Adrenal gland (tissue), 12 donors: ENCODE data around the gene NT5M. TPM values are rescaled to one million over a fixed set of nuclear protein-coding genes. Genes with fewer than 3 reads are reported as not detected.

ENCODE experiments used
- DNase-seq, 7 donors: peaks; one replicate each; pipeline ENCODE4 v3.0.0-alpha.2; 2019 to 2020
- H3K27ac ChIP-seq, 5 donors: fragments of 200-600 bp; sonication (generic) in 4 of 5; 1 replicate in 3 of 5; 2 replicates in 2 of 5; pipeline versions ENCODE4 v1.5.1 to v1.8.0; 2016 to 2020; ENCODE audit warnings: mild to moderate bottlenecking in 1 of 5
- H3K27me3 ChIP-seq: fragments of 200-600 bp; 2 replicates; pipeline ENCODE4 v1.8.0; 2021
- H3K36me3 ChIP-seq, 2 donors: fragments of 200-600 bp; replicated peaks in 1 of 2; 1 replicate in 1 of 2; 2 replicates in 1 of 2; pipeline versions ENCODE4 v1.5.1 to v1.8.0; 2018 to 2022
- H3K4me1 ChIP-seq, 2 donors: fragments of 200-600 bp; replicated peaks in 1 of 2; 1 replicate in 1 of 2; 2 replicates in 1 of 2; pipeline versions ENCODE4 v1.5.1 to v1.8.0; 2018 to 2021
- H3K4me3 ChIP-seq, 4 donors: fragments of 200-600 bp; sonication (generic) in 3 of 4; one replicate each; pipeline ENCODE4 v1.5.1; 2016 to 2018
- H3K9me3 ChIP-seq, 3 donors: fragments of 200-600 bp; sonication (generic) in 1 of 3; replicated peaks in 1 of 3; 1 replicate in 2 of 3; 2 replicates in 1 of 3; pipeline versions ENCODE4 v1.5.1 to v1.8.0; 2016 to 2021
- CTCF ChIP-seq, 6 experiments: fragments of 450-650 bp in 4 of 6; fragments of 200-600 bp in 2 of 6; sonication (generic) in 1 of 6; IDR thresholded peaks; 1 replicate in 5 of 6; 2 replicates in 1 of 6; pipeline versions ENCODE4 v1.5.1 to v1.8.0; 2016 to 2021; ENCODE audit warnings: antibody characterized with exemption in 6 of 6, mild to moderate bottlenecking in 2 of 6, moderate library complexity in 1 of 6
- POLR2A ChIP-seq, 2 donors: fragments of 450-650 bp; IDR thresholded peaks; one replicate each; pipeline ENCODE4 v1.6.1; 2017; ENCODE audit warnings: antibody characterized with exemption in 2 of 2, mild to moderate bottlenecking in 2 of 2, moderate library complexity in 1 of 2
- WGBS, 4 donors: extraction: QIAGEN DNeasy Blood & Tissue Kit in 2 of 4; methylation state at CpG; one replicate each; pipeline versions ENCODE4 v1.1.5 to v1.1.7; 2013 to 2017; 5-methylcytosine and 5-hydroxymethylcytosine counted together
- intact Hi-C, 2 donors: fragments of 100-400 bp; cut with DNase I; formaldehyde crosslinking; loops; one replicate each; pipeline versions ENCODE4 v1.14.1 to v1.15.0; 2022 to 2023
- polyA plus RNA-seq, 3 donors: library from polyadenylated mRNA; stranded (reverse); fragments of 200-250 nt in 2 of 3; fragments of 350-450 nt in 1 of 3; fragmentation: Illumina TruSeq in 1 of 3; extraction: RNeasy Lipid Tissue Mini Kit (QIAGEN cat#74804) in 1 of 3; gene quantifications; one replicate each; pipeline ENCODE4 v1.2.3, GENCODE V29; 2013 to 2014
- total RNA-seq, 9 donors: library from RNA; depleted of rRNA in 4 of 9; stranded (reverse); fragments of >200 nt in 4 of 9; fragments of 120-200 nt in 1 of 9; fragmentation: NEBNext Ultra II Directional in 1 of 9; extraction: Animal tissue kit (Norgen Biotek cat#: 25700) in 1 of 9; gene quantifications; one replicate each; pipeline versions ENCODE4 v1.1.0 to v1.2.4, GENCODE V29; 2013 to 2023
- donor health status: healthy with polysubstance abuse.
- donor health status: Bipolar disorder and iron deficiency.
- donor health status: DM: yes; HTN: yes; CAD: no.
- donor health status: DM: no; HTN: no; CAD: no.
- donor health status: DM: no; HTN: no; CAD: no.
- donor health status: DM: yes; HTN: yes; CAD: no.

Gene NT5M
- total and polyA plus RNA-seq, 12 donors: 0.40 to 4.8 (median 1.7) TPM

GRCh38 chr17:17358060-17358751, 55.0 kb downstream of the NT5M start:
- Histone ChIP-seq H3K9me3 (no peaks in the 10 kb centered on the region), H3K27ac (peak overlapping the region in 1 of 5 donors; percentile 29), H3K4me3 (no peak overlapping the region), H3K36me3 (no peaks in the 10 kb centered on the region), H3K27me3 (no peaks in the 10 kb centered on the region), H3K4me1 (no peaks in the 10 kb centered on the region)
- intact Hi-C loops: loop anchor here (10.0 kb wide), 2 partner anchors 87 to 207 kb away; no protein-coding TSS in a partner anchor
- DNase-seq: no peak
- WGBS, 4 donors: 62 to 92% (median 67%) methylated on average over 3 of the region's 3 CpGs
- TF ChIP-seq CTCF (IDR thresholded peaks at IDR 0.05): no peak
- TF ChIP-seq POLR2A (IDR thresholded peaks at IDR 0.05): no peak

- DNase-seq: peak in 1 of 7 donors; percentile 55
- H3K9me3 ChIP-seq: no peaks in the 10 kb centered on the region
- WGBS, 4 donors: 35 to 47% (median 37%) methylated on average over 2 of the region's 2 CpGs
- H3K27me3 ChIP-seq: no peaks in the 10 kb centered on the region
- H3K4me1 ChIP-seq: peaks cover 0 to 5% of the 10 kb centered on the region in 2 donors
- no peaks in the 10 kb centered on the region for H3K36me3 ChIP-seq
- H3K27ac ChIP-seq: no peak overlapping the region
- no peak overlapping the region for H3K4me3 ChIP-seq
- intact Hi-C loops: loop anchor here (10.0 kb wide), 2 partner anchors 86 to 206 kb away; no protein-coding TSS in a partner anchor
- TF ChIP-seq POLR2A (IDR thresholded peaks at IDR 0.05) (no peak), CTCF (IDR thresholded peaks at IDR 0.05) (no peak)
Measured at GRCh38 chr17:17358866-17359265, 55.7 kb downstream of the NT5M start.

GRCh38 chr17:17359271-17359670, 56.1 kb downstream of the NT5M start:
- H3K4me3 ChIP-seq: no peak overlapping the region
- no peaks in the 10 kb centered on the region for H3K27me3 ChIP-seq
- intact Hi-C loops: loop anchor here (10.0 kb wide), 2 partner anchors 86 to 206 kb away; no protein-coding TSS in a partner anchor
- H3K4me1 ChIP-seq: peaks cover 0 to 8% of the 10 kb centered on the region in 2 donors
- H3K36me3 ChIP-seq: no peaks in the 10 kb centered on the region
- TF ChIP-seq POLR2A (IDR thresholded peaks at IDR 0.05): no peak
- TF ChIP-seq CTCF (IDR thresholded peaks at IDR 0.05): no peak
- H3K27ac ChIP-seq: no peak overlapping the region
- no peaks in the 10 kb centered on the region for H3K9me3 ChIP-seq
- WGBS, 4 donors: 68 to 81% (median 78%) methylated on average over 2 of the region's 2 CpGs
- no peak for DNase-seq

GRCh38 chr17:17360087-17360730, 57.0 kb downstream of the NT5M start:
- Histone ChIP-seq H3K27ac (no peak overlapping the region), H3K27me3 (no peaks in the 10 kb centered on the region), H3K9me3 (no peaks in the 10 kb centered on the region), H3K36me3 (no peaks in the 10 kb centered on the region), H3K4me3 (no peak overlapping the region), H3K4me1 (peaks cover 0 to 8% of the 10 kb centered on the region in 2 donors)
- DNase-seq: no peak
- TF ChIP-seq CTCF (IDR thresholded peaks at IDR 0.05): no peak
- TF ChIP-seq POLR2A (IDR thresholded peaks at IDR 0.05): no peak
- intact Hi-C loops: no loop called here
- WGBS, 4 donors: 79 to 97% (median 91%) methylated on average over 1 of the region's 1 CpG
